Neural progenitor cell (in vitro differentiated cells): ENCODE measurements around the gene JAZF1.

ENCODE experiments used
- CTCF ChIP-seq: fragments of 200-600 bp; sonication (generic); IDR thresholded peaks from 2 replicates; pipeline ENCODE4 v1.5.1; 2017; ENCODE audit warnings: antibody characterized with exemption, mild to moderate bottlenecking
- EZH2phosphoT487 ChIP-seq: fragments of 200-600 bp; sonication (generic); IDR thresholded peaks from 2 replicates; pipeline ENCODE4 v1.6.1; 2017; ENCODE audit warnings: antibody characterized with exemption

GRCh38 chr7:28165961-28166955 is 14.3 kb downstream of the JAZF1 start:
- TF ChIP-seq CTCF: no peak
- no peak for TF ChIP-seq EZH2phosphoT487
